ENCODE measurements around the gene AVPR2.

Gene AVPR2

DNA sequence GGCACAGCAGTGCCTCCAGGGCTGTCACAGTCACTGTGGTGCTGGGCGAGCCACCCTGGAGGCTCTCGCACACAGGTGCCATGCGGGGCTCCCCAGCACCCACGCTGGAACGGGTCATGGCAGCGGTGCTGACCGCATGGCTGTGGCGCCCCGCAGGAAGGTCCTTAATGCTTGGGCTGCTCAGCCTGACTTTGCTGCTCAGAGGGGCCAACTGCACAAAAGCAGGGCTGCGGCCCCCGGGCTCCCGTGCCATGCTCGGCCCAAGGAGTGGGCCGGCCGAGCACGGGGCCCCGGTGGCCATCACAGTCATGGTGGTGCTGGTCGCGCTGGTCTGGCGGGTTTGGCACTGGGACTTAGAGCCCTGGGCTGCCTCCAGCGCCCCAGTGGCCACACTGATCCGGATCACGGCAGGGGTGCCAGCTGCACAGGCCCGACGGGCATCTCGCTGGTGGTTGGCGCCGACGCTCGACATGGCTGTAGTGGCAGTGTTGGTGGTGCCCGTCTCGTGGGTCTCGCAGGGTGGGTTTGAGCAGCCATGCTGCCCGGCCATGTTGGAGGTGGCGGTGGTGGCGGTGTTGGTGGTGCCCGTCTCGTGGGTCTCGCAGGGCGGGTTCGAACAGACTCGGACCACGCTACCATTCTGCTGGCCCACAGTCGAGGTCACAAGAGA, 50.2 kb downstream of the AVPR2 start:
- ATAC-seq: peak; percentile 4; the same call in 2 of the 3 replicates
- no peak for TF ChIP-seq ZNF565 (CRISPR knock-in tag; conservative IDR thresholded peaks at IDR 0.05; ENCODE audit: low read depth)
- TF ChIP-seq, protein P1, sequence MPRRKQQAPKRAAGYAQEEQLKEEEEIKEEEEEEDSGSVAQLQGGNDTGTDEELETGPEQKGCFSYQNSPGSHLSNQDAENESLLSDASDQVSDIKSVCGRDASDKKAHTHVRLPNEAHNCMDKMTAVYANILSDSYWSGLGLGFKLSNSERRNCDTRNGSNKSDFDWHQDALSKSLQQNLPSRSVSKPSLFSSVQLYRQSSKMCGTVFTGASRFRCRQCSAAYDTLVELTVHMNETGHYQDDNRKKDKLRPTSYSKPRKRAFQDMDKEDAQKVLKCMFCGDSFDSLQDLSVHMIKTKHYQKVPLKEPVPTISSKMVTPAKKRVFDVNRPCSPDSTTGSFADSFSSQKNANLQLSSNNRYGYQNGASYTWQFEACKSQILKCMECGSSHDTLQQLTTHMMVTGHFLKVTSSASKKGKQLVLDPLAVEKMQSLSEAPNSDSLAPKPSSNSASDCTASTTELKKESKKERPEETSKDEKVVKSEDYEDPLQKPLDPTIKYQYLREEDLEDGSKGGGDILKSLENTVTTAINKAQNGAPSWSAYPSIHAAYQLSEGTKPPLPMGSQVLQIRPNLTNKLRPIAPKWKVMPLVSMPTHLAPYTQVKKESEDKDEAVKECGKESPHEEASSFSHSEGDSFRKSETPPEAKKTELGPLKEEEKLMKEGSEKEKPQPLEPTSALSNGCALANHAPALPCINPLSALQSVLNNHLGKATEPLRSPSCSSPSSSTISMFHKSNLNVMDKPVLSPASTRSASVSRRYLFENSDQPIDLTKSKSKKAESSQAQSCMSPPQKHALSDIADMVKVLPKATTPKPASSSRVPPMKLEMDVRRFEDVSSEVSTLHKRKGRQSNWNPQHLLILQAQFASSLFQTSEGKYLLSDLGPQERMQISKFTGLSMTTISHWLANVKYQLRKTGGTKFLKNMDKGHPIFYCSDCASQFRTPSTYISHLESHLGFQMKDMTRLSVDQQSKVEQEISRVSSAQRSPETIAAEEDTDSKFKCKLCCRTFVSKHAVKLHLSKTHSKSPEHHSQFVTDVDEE (CRISPR knock-in tag; IDR thresholded peaks at IDR 0.05): no peak
- TF ChIP-seq ZNF70 (CRISPR knock-in tag; IDR thresholded peaks at IDR 0.05): no peak
- no peak for TF ChIP-seq CREB5 (CRISPR knock-in tag; IDR thresholded peaks at IDR 0.05; ENCODE audit: low read depth)
- TF ChIP-seq ISL1 (CRISPR knock-in tag; IDR thresholded peaks at IDR 0.05): no peak
- TF ChIP-seq POU6F1 (CRISPR knock-in tag; IDR thresholded peaks at IDR 0.05; ENCODE audit: borderline replicate concordance, low read depth): no peak
- no peak for TF ChIP-seq ZC3H10 (CRISPR knock-in tag; IDR thresholded peaks at IDR 0.05)
- no peak for TF ChIP-seq SNAI2 (CRISPR knock-in tag; IDR thresholded peaks at IDR 0.05)
- no peak for TF ChIP-seq CSDC2 (CRISPR knock-in tag; IDR thresholded peaks at IDR 0.05)
- TF ChIP-seq ZFP3 (CRISPR knock-in tag; IDR thresholded peaks at IDR 0.05): no peak
- no peak for TF ChIP-seq ARNTL (CRISPR knock-in tag; IDR thresholded peaks at IDR 0.05; ENCODE audit: borderline replicate concordance, low read depth)

- no peak for ATAC-seq
- TF ChIP-seq ARNTL (CRISPR knock-in tag; IDR thresholded peaks at IDR 0.05; ENCODE audit: borderline replicate concordance, low read depth): no peak
- no peak for TF ChIP-seq ZC3H10 (CRISPR knock-in tag; IDR thresholded peaks at IDR 0.05)
- TF ChIP-seq ISL1 (CRISPR knock-in tag; IDR thresholded peaks at IDR 0.05): no peak
- no peak for TF ChIP-seq RARB (CRISPR knock-in tag; IDR thresholded peaks at IDR 0.05)
- no peak for TF ChIP-seq CREB5 (CRISPR knock-in tag; IDR thresholded peaks at IDR 0.05; ENCODE audit: low read depth)
- no peak for TF ChIP-seq POU6F1 (CRISPR knock-in tag; IDR thresholded peaks at IDR 0.05; ENCODE audit: borderline replicate concordance, low read depth)
- TF ChIP-seq ZNF565 (CRISPR knock-in tag; conservative IDR thresholded peaks at IDR 0.05; ENCODE audit: low read depth): no peak
- TF ChIP-seq GLIS3 (CRISPR knock-in tag; IDR thresholded peaks at IDR 0.05): no peak
- no peak for TF ChIP-seq ZFP3 (CRISPR knock-in tag; IDR thresholded peaks at IDR 0.05)
- no peak for TF ChIP-seq SNAI2 (CRISPR knock-in tag; IDR thresholded peaks at IDR 0.05)
- TF ChIP-seq CSRNP3 (CRISPR knock-in tag; IDR thresholded peaks at IDR 0.05): no peak
- TF ChIP-seq PPARA (CRISPR knock-in tag; IDR thresholded peaks at IDR 0.05; ENCODE audit: borderline replicate concordance): no peak
- no peak for TF ChIP-seq ZNF70 (CRISPR knock-in tag; IDR thresholded peaks at IDR 0.05)
Observed at GRCh38 chrX:153955228-153955732, 50.8 kb downstream of the AVPR2 start.
